NCI-H1092 (cell line): ENCODE data around the gene GPC6.
"Not testable (repeated sequence)": the region's sequence is repeated elsewhere in the genome, so short reads cannot be mapped to it uniquely, and the experiment has no call there.

Experiments used
- DNase-seq: peaks from one replicate; lab custom pipeline; 2025; lab: John Stamatoyannopoulos, UW

GPC6 gene

GRCh38 chr13:94328381-94329041, 1101.9 kb downstream of the GPC6 start:
- no peak for DNase-seq

- DNase-seq: no peak
Observed at GRCh38 chr13:94329277-94329676, 1102.7 kb downstream of the GPC6 start.

- no peak for DNase-seq
Observed at GRCh38 chr13:94329754-94330551, 1103.3 kb downstream of the GPC6 start.

GRCh38 chr13:94330552-94331071, 1104.0 kb downstream of the GPC6 start:
- no peak for DNase-seq

- no peak for DNase-seq
Observed at GRCh38 chr13:94331281-94331680, 1104.7 kb downstream of the GPC6 start.

GRCh38 chr13:94332359-94333096, 1105.9 kb downstream of the GPC6 start:
- no peak for DNase-seq

GRCh38 chr13:94333131-94333820, 1106.7 kb downstream of the GPC6 start:
- no peak for DNase-seq

GRCh38 chr13:94335761-94336526, 1109.3 kb downstream of the GPC6 start:
- DNase-seq: no peak

GRCh38 chr13:94339116-94339687, 1112.6 kb downstream of the GPC6 start:
- no peak for DNase-seq

GRCh38 chr13:94342436-94343242, 1116.0 kb downstream of the GPC6 start:
- DNase-seq: no peak

GRCh38 chr13:94343243-94343585, 1116.6 kb downstream of the GPC6 start:
- DNase-seq: no peak

GRCh38 chr13:94343687-94344086, 1117.1 kb downstream of the GPC6 start:
- not testable (repeated sequence) for DNase-seq

GRCh38 chr13:94344126-94344818, 1117.7 kb downstream of the GPC6 start:
- no peak for DNase-seq

GRCh38 chr13:94345374-94346195, 1119.0 kb downstream of the GPC6 start:
- peak; percentile 55 for DNase-seq

- no peak for DNase-seq
Observed at GRCh38 chr13:94346261-94347019, 1119.8 kb downstream of the GPC6 start.

- no peak for DNase-seq
Observed at GRCh38 chr13:94351292-94351990, 1124.8 kb downstream of the GPC6 start.

GRCh38 chr13:94352057-94352456, 1125.5 kb downstream of the GPC6 start:
- no peak for DNase-seq
